GM12864 (cell line): Measurements from ENCODE around the gene KCNJ5.
"Not testable (repeated sequence)": the region's sequence is repeated elsewhere in the genome, so short reads cannot be mapped to it uniquely, and the experiment has no call there.

Experiments
- DNase-seq: peaks from one replicate; pipeline ENCODE4 v3.0.0-alpha.2; 2011; ENCODE audit warnings: low read depth
- H3K4me3 ChIP-seq: 2 replicates; pipeline ENCODE4 v1.5.1; 2011; ENCODE audit warnings: mild to moderate bottlenecking, low read depth, low read length, control low read depth
- TF ChIP-seq, protein P1 (sequence below): IDR thresholded peaks from 2 replicates; pipeline ENCODE4 v1.5.1; 2011; ENCODE audit warnings: low read depth, mild to moderate bottlenecking, moderate library complexity, low read length, control low read depth, inconsistent platforms; ENCODE audit errors: missing control alignments

KCNJ5 gene

GRCh38 chr11:128919216-128919615 is 28.1 kb downstream of the KCNJ5 start:
- TF ChIP-seq, protein P1, sequence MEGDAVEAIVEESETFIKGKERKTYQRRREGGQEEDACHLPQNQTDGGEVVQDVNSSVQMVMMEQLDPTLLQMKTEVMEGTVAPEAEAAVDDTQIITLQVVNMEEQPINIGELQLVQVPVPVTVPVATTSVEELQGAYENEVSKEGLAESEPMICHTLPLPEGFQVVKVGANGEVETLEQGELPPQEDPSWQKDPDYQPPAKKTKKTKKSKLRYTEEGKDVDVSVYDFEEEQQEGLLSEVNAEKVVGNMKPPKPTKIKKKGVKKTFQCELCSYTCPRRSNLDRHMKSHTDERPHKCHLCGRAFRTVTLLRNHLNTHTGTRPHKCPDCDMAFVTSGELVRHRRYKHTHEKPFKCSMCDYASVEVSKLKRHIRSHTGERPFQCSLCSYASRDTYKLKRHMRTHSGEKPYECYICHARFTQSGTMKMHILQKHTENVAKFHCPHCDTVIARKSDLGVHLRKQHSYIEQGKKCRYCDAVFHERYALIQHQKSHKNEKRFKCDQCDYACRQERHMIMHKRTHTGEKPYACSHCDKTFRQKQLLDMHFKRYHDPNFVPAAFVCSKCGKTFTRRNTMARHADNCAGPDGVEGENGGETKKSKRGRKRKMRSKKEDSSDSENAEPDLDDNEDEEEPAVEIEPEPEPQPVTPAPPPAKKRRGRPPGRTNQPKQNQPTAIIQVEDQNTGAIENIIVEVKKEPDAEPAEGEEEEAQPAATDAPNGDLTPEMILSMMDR, result no peak
- H3K4me3 ChIP-seq, result no peak overlapping the region
- no peak for DNase-seq

- not testable (repeated sequence) for H3K4me3 ChIP-seq, DNase-seq
These were observed 28.5 kb downstream of the KCNJ5 start for GRCh38 chr11:128919635-128920034.

DNA sequence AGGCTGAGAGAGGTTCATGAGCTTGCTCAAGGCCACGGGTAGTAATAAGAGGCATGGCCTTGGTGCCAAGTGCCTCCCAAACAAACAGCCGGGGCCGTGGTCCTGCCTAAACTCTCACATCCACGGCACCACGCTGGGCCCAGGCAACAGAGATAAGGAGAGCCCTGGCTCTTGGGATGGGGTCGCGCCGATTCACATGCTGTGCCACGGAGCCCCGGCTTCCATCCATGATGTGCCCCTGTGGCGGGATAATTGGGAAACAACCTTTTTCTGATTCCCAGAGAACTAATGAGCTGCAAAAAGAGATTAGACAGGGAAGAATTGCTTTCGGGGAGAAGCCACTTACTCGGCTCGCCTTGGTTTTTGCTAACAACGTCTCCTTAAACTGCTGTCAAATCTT is 29.5 kb downstream of the KCNJ5 start:
- TF ChIP-seq, protein P1, result no peak
- DNase-seq, result no peak
- no peak overlapping the region for H3K4me3 ChIP-seq

DNA sequence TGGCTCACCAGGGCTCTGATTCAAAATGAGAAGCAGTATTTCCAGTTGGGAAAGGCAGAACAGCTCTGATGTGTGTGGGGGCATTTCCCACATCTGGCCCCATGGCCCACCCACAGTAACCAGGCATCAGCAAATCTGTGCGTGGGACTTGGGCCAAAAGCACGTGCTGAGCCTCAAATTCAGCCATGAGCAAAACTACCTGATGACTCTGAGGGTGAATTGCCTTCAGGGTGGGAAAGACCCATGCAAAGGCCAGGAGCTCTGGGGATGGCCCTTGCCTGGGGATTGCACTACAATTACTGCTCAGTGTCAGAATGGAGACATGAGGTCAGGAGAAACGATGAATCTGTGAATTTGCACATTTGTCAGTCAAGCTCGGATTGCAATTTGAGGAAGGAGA is 30.6 kb downstream of the KCNJ5 start:
- no peak for DNase-seq
- H3K4me3 ChIP-seq, result no peak overlapping the region
- TF ChIP-seq, protein P1, result no peak

- no peak overlapping the region for H3K4me3 ChIP-seq
- DNase-seq, result no peak
- TF ChIP-seq, protein P1, result no peak
These were observed 32.9 kb downstream of the KCNJ5 start for GRCh38 chr11:128924104-128924503.

DNA sequence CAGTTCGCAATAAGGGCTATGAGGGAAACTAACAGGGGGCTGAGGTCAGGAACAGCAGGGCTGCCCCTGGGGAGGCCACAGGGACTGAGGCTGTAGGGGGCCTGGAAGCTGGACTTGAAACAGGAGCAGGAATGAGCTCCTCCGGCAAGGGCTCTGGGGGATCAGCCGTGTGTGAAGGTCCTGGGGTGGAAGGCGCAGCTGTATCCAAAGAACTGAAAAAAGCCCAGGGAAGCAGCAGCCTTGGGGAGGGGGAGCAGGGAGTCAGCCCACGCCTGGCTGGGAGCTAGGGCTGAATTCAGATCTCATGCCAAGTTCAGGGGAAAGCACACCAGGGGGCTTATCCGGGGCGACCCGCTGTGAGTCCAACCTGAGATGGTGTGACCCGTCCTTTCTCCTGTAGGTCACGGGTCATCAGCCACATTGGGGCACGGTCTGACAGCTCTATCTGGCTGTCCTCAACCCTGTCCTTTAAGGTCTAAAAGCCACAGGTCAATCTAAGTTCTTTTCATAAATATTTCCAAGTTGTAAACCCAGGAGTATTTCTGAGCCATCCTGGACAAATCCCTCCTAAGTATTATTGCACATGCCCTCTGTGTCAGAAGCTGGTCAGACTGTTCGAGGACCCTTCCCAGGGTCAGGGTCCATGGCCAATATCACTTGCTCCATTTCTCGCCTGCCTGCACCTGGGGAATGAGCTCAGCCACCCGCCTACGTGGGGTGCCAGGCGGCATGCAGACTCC is 33.5 kb downstream of the KCNJ5 start:
- TF ChIP-seq, protein P1, result no peak
- H3K4me3 ChIP-seq, result no peak overlapping the region
- no peak for DNase-seq

DNA sequence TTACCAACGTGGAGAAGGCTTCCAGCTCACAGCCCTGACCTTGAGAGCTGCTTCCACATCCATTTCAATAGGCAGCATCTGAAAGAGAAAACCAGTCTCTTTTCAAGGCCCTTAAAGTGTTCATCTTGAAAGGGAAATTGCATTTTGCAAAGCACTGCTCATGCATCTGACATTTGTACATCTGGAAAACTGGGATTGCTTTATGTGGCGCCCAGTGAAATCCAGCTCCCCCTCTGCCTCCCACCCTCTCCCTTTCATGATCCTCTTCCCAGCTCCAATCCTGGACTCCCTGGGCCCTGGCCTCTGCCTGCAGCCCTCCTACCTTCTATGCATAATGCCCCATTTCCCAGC is 34.1 kb downstream of the KCNJ5 start:
- TF ChIP-seq, protein P1, result no peak
- no peak for DNase-seq
- H3K4me3 ChIP-seq, result no peak overlapping the region
